Erythroblast (primary cell): ENCODE results near the gene NPTX1.

Experiments used
- GATA1 ChIP-seq: IDR thresholded peaks from 2 replicates; pipeline ENCODE4 v1.6.1; 2011; ENCODE audit warnings: low read depth, mild to moderate bottlenecking, control low read depth, low read length, moderate library complexity
- POLR2A ChIP-seq: IDR thresholded peaks from 2 replicates; pipeline ENCODE4 v1.6.1; 2011; ENCODE audit warnings: mild to moderate bottlenecking, low read length

DNA sequence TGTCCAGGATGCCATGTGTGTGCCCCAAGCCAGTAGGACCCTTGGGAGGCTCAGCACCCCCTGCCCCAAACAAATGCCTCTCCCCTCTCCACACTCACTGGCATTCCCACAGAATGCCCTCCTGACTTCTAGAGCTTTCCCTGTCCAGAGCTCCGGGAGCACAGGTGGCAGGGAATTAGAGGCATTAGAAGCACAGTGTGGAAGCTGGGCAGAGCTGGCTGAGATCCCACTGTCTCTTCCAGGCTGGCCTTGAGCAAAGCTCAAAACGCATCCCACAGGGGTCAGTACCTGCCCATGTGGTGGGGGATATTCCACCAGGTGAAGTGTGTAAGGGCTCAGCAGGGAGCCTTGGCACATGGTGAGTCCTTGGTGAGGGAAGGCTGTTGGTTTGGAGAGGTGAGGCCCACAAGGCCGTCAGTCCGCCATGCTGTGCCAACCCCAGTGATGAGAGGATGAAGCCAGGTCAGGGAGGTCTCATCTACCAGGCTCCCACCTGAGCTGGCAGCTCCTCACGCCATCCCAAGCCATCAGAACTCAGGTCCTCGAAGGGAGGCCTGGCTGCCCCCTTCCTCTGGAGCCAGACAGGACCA, 43.4 kb downstream of the NPTX1 start:
- TF ChIP-seq POLR2A: no peak
- no peak for TF ChIP-seq GATA1
